ENCODE data around the gene HLA-F. TPM values are rescaled to one million over a fixed set of nuclear protein-coding genes. Genes with fewer than 3 reads are reported as not detected.

The HLA-F gene
- total RNA-seq, result 2.4 TPM in 2 replicates

DNA sequence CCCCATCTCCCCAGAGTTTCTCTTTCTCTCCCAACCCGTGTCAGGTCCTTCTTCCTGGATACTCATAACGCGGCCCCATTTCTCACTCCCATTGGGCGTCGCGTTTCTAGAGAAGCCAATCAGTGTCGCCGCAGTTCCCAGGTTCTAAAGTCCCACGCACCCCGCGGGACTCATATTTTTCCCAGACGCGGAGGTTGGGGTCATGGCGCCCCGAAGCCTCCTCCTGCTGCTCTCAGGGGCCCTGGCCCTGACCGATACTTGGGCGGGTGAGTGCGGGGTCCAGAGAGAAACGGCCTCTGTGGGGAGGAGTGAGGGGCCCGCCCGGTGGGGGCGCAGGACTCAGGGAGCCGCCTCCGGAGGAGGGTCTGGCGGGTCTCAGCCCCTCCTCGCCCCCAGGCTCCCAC, at the start of gene HLA-F:
Gene HLA-F (plus strand): TSS at position 173 of the 404 bp plus-strand sequence. CDS start 30 bp downstream, at position 203.

DNA sequence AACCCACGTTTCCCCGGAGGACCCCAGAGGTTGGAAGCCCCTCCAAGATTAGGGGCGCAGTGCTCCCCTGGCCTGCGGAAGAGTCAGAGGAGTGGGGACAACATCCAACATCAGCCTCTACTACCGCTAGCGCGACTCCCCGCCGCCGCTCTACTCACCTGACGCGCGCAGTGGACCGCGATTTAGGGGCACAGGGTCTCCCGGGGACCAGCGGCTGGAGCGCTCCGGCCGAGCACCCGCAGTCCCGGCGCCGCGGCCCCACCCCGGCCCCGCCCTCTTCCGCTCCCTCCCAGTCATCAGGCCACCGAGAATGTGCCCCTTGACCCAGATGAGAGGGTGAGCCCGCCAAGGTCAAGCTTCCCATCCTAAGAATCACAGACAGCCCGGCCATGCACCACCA, 42.3 kb upstream of the HLA-F start, which contains the start of gene ZFP57:
Gene ZFP57 (minus strand): TSS at position 249 of the 400 bp plus-strand sequence. CDS start 4,149 bp downstream, outside the sequence.

Small RNAs within 50 kb of the gene (small RNA-seq; reads per million reads assigned to genes)
- not detected for gene AL645939.2
- gene AL645939.3, result not detected
- gene AL645939.4, result not detected
- gene RF00019, result not detected

Other genes starting within 250 kb of the HLA-F start
- not detected in 2 replicates for gene MAS1L, start 235.5 kb upstream of the HLA-F start, total RNA-seq
- gene UBD, start 163.7 kb upstream of the HLA-F start, total RNA-seq, result not detected in 2 replicates
- not detected in 2 replicates for gene OR2H2, start 138.3 kb upstream of the HLA-F start, total RNA-seq
- 11.3 and 25.9 TPM in 2 replicates for gene GABBR1, start 90.3 kb upstream of the HLA-F start, total RNA-seq
- gene MOG, start 66.3 kb upstream of the HLA-F start, total RNA-seq, result not detected in 2 replicates
- gene ZFP57, start 42.3 kb upstream of the HLA-F start, total RNA-seq, result 1.6 TPM in 2 replicates
- gene HLA-G, start 104.4 kb downstream of the HLA-F start, total RNA-seq, result 1.8 and 4.7 TPM in 2 replicates
- gene HLA-A, start 219.1 kb downstream of the HLA-F start, total RNA-seq, result 122 and 177 TPM in 2 replicates

All from placental epithelial cell (primary cell).